Mesenchymal stem cell (in vitro differentiated cells and primary cell): ENCODE data around the gene DAG1.

ENCODE experiments used
- DNase-seq: peaks from one replicate; pipeline ENCODE4 v3.0.0-alpha.2; 2013
- H2AFZ ChIP-seq: one replicate; pipeline ENCODE4 v1.6.1; 2013; ENCODE audit warnings: low read depth, mild to moderate bottlenecking, control low read depth, inconsistent platforms, low read length, moderate library complexity
- H2AK5ac ChIP-seq: 2 replicates; pipeline ENCODE4 v1.6.1; 2013; ENCODE audit warnings: low read length, moderate library complexity, mild to moderate bottlenecking, inconsistent platforms; ENCODE audit not compliant: severe bottlenecking
- H2BK120ac ChIP-seq: one replicate; pipeline ENCODE4 v1.6.1; 2013; ENCODE audit warnings: low read depth, mild to moderate bottlenecking, inconsistent platforms, low read length, moderate library complexity
- H2BK12ac ChIP-seq, 2 experiments: one replicate each; pipeline ENCODE4 v1.6.1; 2013; ENCODE audit warnings: inconsistent platforms in 2 of 2, low read length in 2 of 2, mild to moderate bottlenecking in 2 of 2, moderate library complexity in 2 of 2, control low read depth in 1 of 2
- H2BK15ac ChIP-seq: one replicate; pipeline ENCODE4 v1.6.1; 2013; ENCODE audit warnings: mild to moderate bottlenecking, low read depth, inconsistent platforms; ENCODE audit not compliant: poor library complexity, severe bottlenecking
- H2BK5ac ChIP-seq: 2 replicates; pipeline ENCODE4 v1.6.1; 2013; ENCODE audit warnings: low read depth, mild to moderate bottlenecking, low read length, control low read depth, inconsistent platforms; ENCODE audit not compliant: poor library complexity, severe bottlenecking
- H3K14ac ChIP-seq, 2 experiments: one replicate each; pipeline ENCODE4 v1.6.1; 2013; ENCODE audit warnings: inconsistent platforms in 2 of 2, low read length in 2 of 2, control low read depth in 1 of 2, mild to moderate bottlenecking in 1 of 2, moderate library complexity in 1 of 2
- H3K18ac ChIP-seq, 2 experiments: one replicate each; pipeline ENCODE4 v1.6.1; 2013; ENCODE audit warnings: inconsistent platforms in 2 of 2, low read length in 2 of 2, control low read depth in 1 of 2, low read depth in 1 of 2, mild to moderate bottlenecking in 1 of 2
- H3K23ac ChIP-seq, 2 experiments: one replicate each; pipeline ENCODE4 v1.6.1; 2013; ENCODE audit warnings: inconsistent platforms in 2 of 2, low read length in 2 of 2, mild to moderate bottlenecking in 2 of 2, moderate library complexity in 2 of 2, control low read depth in 1 of 2
- H3K27ac ChIP-seq: 2 replicates; pipeline ENCODE4 v1.5.1; 2013; ENCODE audit warnings: mild to moderate bottlenecking, moderate library complexity, low read length, control low read depth, inconsistent platforms; ENCODE audit not compliant: poor library complexity, severe bottlenecking
- H3K27me3 ChIP-seq, 2 experiments: 2 replicates each; pipeline versions ENCODE4 v1.6.1 to v1.7.0; 2013; ENCODE audit warnings: low read length in 2 of 2, mild to moderate bottlenecking in 2 of 2, moderate library complexity in 2 of 2, control low read depth in 1 of 2, inconsistent platforms in 1 of 2; ENCODE audit not compliant: control insufficient read depth in 1 of 2, insufficient read depth in 1 of 2
- H3K36me3 ChIP-seq, 2 experiments: 2 replicates each; pipeline versions ENCODE4 v1.6.1 to v1.7.0; 2013; ENCODE audit warnings: low read length in 2 of 2, control low read depth in 1 of 2, inconsistent platforms in 1 of 2, low read depth in 1 of 2, mild to moderate bottlenecking in 1 of 2; ENCODE audit not compliant: insufficient read depth in 2 of 2, control insufficient read depth in 1 of 2
- H3K4ac ChIP-seq, 2 experiments: one replicate each; pipeline ENCODE4 v1.6.1; 2013; ENCODE audit warnings: inconsistent platforms in 2 of 2, low read length in 2 of 2, mild to moderate bottlenecking in 2 of 2, moderate library complexity in 2 of 2, control low read depth in 1 of 2, low read depth in 1 of 2
- H3K4me1 ChIP-seq: 2 replicates; pipeline ENCODE4 v1.6.1; 2013; ENCODE audit warnings: low read depth, low read length, control low read depth; ENCODE audit not compliant: control insufficient read depth, insufficient read depth
- H3K4me2 ChIP-seq: 2 replicates; pipeline ENCODE4 v1.6.1; 2013; ENCODE audit warnings: low read length, mild to moderate bottlenecking, inconsistent platforms; ENCODE audit not compliant: poor library complexity, severe bottlenecking
- H3K4me3 ChIP-seq, 2 experiments: 2 replicates each; pipeline versions ENCODE4 v1.5.1 to v1.7.0; 2013; ENCODE audit warnings: low read length in 2 of 2, mild to moderate bottlenecking in 2 of 2, control low read depth in 1 of 2, low read depth in 1 of 2; ENCODE audit not compliant: insufficient read depth in 1 of 2
- H3K79me1 ChIP-seq: replicated peaks from 2 replicates; pipeline ENCODE4 v1.6.1; 2013; ENCODE audit warnings: mild to moderate bottlenecking, control low read depth, low read length, inconsistent platforms; ENCODE audit not compliant: poor library complexity, severe bottlenecking
- H3K9ac ChIP-seq: 2 replicates; pipeline ENCODE4 v1.7.0; 2013; ENCODE audit warnings: mild to moderate bottlenecking, low read length, moderate library complexity
- H3K9me3 ChIP-seq: 2 replicates; pipeline ENCODE4 v1.7.0; 2013; ENCODE audit warnings: mild to moderate bottlenecking, low read length; ENCODE audit not compliant: control insufficient read depth
- H4K8ac ChIP-seq: one replicate; pipeline ENCODE4 v1.6.1; 2013; ENCODE audit warnings: inconsistent platforms, mild to moderate bottlenecking, low read length, moderate library complexity
- H4K91ac ChIP-seq: one replicate; pipeline ENCODE4 v1.6.1; 2013; ENCODE audit warnings: mild to moderate bottlenecking, low read length, inconsistent platforms
- WGBS: methylation state at CpG from one replicate; pipeline ENCODE4 v1.1.7; 2013; ENCODE audit warnings: mixed read lengths; 5-methylcytosine and 5-hydroxymethylcytosine counted together

Gene DAG1

GRCh38 chr3:49445391-49445790 is 24.7 kb upstream of the DAG1 start:
- no peaks in the 10 kb centered on the region for H3K79me1 ChIP-seq
- no peak overlapping the region for H2AFZ ChIP-seq
- H3K27me3 ChIP-seq = no peaks in the 10 kb centered on the region
- H3K9ac ChIP-seq = no peak overlapping the region
- H3K9me3 ChIP-seq = no peaks in the 10 kb centered on the region
- no peak for DNase-seq
- H3K4me3 ChIP-seq = no peak overlapping the region
- no peak overlapping the region for H4K91ac ChIP-seq
- H4K8ac ChIP-seq = no peak overlapping the region
- peaks cover 5% of the 10 kb centered on the region for H3K4me1 ChIP-seq
- no peak overlapping the region for H2BK15ac ChIP-seq
- H3K18ac ChIP-seq = no peak overlapping the region
- no peak overlapping the region for H2BK120ac ChIP-seq
- H3K23ac ChIP-seq = no peak overlapping the region
- no peak overlapping the region for H3K27ac ChIP-seq
- no peak overlapping the region for H2AK5ac ChIP-seq
- H3K4me2 ChIP-seq = no peak overlapping the region
- 92% methylated on average over 5 of the region's 5 CpGs for WGBS
- H3K36me3 ChIP-seq = no peaks in the 10 kb centered on the region
- H3K4ac ChIP-seq = no peak overlapping the region
- no peak overlapping the region for H3K14ac ChIP-seq
- H2BK5ac ChIP-seq = no peak overlapping the region
- no peak overlapping the region for H2BK12ac ChIP-seq

- Histone ChIP-seq H4K8ac (no peak overlapping the region), H3K9me3 (no peaks in the 10 kb centered on the region), H3K18ac (no peak overlapping the region), H3K4ac (no peak overlapping the region), H3K9ac (no peak overlapping the region), H3K14ac (no peak overlapping the region), H2BK120ac (no peak overlapping the region), H3K27me3 (no peaks in the 10 kb centered on the region), H3K27ac (no peak overlapping the region), H3K4me1 (peaks cover 7% of the 10 kb centered on the region), H3K4me2 (no peak overlapping the region), H2BK12ac (no peak overlapping the region), H2BK5ac (no peak overlapping the region), H2AK5ac (no peak overlapping the region), H3K23ac (no peak overlapping the region), H4K91ac (no peak overlapping the region), H2BK15ac (no peak overlapping the region), H3K4me3 (no peak overlapping the region), H3K36me3 (no peaks in the 10 kb centered on the region), H2AFZ (no peak overlapping the region), H3K79me1 (no peaks in the 10 kb centered on the region)
- 100% methylated on average over 3 of the region's 4 CpGs for WGBS
- no peak for DNase-seq
Observed at GRCh38 chr3:49453621-49454020, 16.4 kb upstream of the DAG1 start.

- Histone ChIP-seq H3K14ac (no peak overlapping the region), H3K27me3 (peaks cover 0 to 3% of the 10 kb centered on the region in 2 experiments), H3K18ac (no peak overlapping the region), H3K9ac (no peak overlapping the region), H2BK12ac (no peak overlapping the region), H3K4me1 (peaks cover 7% of the 10 kb centered on the region), H3K4ac (no peak overlapping the region), H2BK5ac (no peak overlapping the region), H3K27ac (no peak overlapping the region), H4K8ac (no peak overlapping the region), H3K4me3 (no peak overlapping the region), H2BK15ac (no peak overlapping the region), H3K9me3 (no peaks in the 10 kb centered on the region), H3K4me2 (no peak overlapping the region), H2AFZ (no peak overlapping the region), H2BK120ac (no peak overlapping the region), H3K79me1 (no peaks in the 10 kb centered on the region), H2AK5ac (no peak overlapping the region), H3K36me3 (no peaks in the 10 kb centered on the region), H3K23ac (no peak overlapping the region), H4K91ac (no peak overlapping the region)
- DNase-seq = no peak
- no CpG with 5 or more reads among the region's 2 CpGs for WGBS
Observed at GRCh38 chr3:49454458-49454857, 15.6 kb upstream of the DAG1 start.

- peak overlapping the region; percentile 7 for H4K8ac ChIP-seq
- H3K18ac ChIP-seq = no peak overlapping the region
- no peak overlapping the region for H2BK120ac ChIP-seq
- H3K27ac ChIP-seq = no peak overlapping the region
- H3K14ac ChIP-seq = no peak overlapping the region
- H3K79me1 ChIP-seq = no peaks in the 10 kb centered on the region
- H2BK15ac ChIP-seq = no peak overlapping the region
- H3K9ac ChIP-seq = no peak overlapping the region
- no peak overlapping the region for H2BK12ac ChIP-seq
- WGBS = 80% methylated on average over 2 of the region's 3 CpGs
- no peaks in the 10 kb centered on the region for H3K9me3 ChIP-seq
- H4K91ac ChIP-seq = peak overlapping the region; percentile 59
- no peak overlapping the region for H2AFZ ChIP-seq
- no peak overlapping the region for H3K4me3 ChIP-seq
- no peaks in the 10 kb centered on the region for H3K36me3 ChIP-seq
- H2AK5ac ChIP-seq = no peak overlapping the region
- H3K4ac ChIP-seq = peak overlapping the region; percentile 1 to 13
- H3K4me1 ChIP-seq = peaks cover 8% of the 10 kb centered on the region
- H3K27me3 ChIP-seq = peaks cover 0 to 3% of the 10 kb centered on the region in 2 experiments
- no peak overlapping the region for H3K4me2 ChIP-seq
- no peak for DNase-seq
- H3K23ac ChIP-seq = no peak overlapping the region
- H2BK5ac ChIP-seq = no peak overlapping the region
Observed at GRCh38 chr3:49454898-49455681, 15.0 kb upstream of the DAG1 start.
